ENCODE data around the gene CELF1. TPM values are rescaled to one million over a fixed set of nuclear protein-coding genes. Genes with fewer than 3 reads are reported as not detected.

CELF1 gene
- total and polyA plus RNA-seq, 2 donors (not counting 1 experiment from before 2014, with no cell fraction given): 52.0 to 153 TPM

DNA sequence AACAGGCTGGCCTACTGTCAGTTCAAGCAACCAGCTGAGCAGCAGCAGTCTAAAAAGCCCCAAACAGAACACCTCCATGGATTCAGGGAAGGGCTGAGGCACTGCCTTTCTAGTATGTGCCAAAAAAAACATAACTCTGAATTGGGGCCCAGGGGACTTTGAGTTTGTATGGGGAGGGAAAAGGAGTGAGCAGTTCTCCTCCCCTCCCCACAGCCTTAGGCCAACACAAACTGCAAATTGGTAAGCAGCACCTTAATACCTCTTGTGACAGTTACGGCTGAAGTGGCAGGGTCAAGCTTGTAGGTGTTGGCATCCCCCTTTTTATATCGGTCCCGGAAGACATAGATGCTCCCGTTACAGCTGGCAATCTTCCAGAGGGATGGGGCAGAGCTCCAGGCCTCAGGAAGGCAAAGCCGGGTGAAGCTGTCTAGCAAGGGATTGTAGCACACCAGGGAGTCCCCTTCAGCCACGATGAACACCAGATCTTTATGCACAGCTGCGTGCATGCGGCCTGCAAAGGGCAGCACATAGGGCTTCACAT lies 19.9 kb upstream of the CELF1 start:
- CTCF ChIA-PET: no interaction called here
- Histone ChIP-seq H3K27ac (ENCODE audit: low read length in 2 of 2) (no peak overlapping the region), H3K79me2 (ENCODE audit: control insufficient read depth, insufficient read depth, low read length) (peaks cover 53% of the 10 kb centered on the region), H3K4me3 (ENCODE audit: control extremely low read depth in 1 of 5, extremely low read depth in 1 of 5, insufficient read depth in 1 of 5, low read depth in 2 of 5, low read length in 4 of 5) (no peak overlapping the region), H4K20me1 (ENCODE audit: control insufficient read depth, insufficient read depth, low read length, poor library complexity, severe bottlenecking) (peaks cover 2% of the 10 kb centered on the region), H2AFZ (ENCODE audit: insufficient read depth, low read depth, low read length, poor library complexity, severe bottlenecking) (no peak overlapping the region), H3K4me1 (ENCODE audit: control insufficient read depth in 2 of 2, insufficient read depth in 2 of 2, low read length in 2 of 2) (peaks cover 7% of the 10 kb centered on the region in 2 donors), H3K9me3 (ENCODE audit: control extremely low read depth in 1 of 3, control insufficient read depth in 2 of 3, insufficient read depth in 1 of 3, low read length in 2 of 3) (no peaks in the 10 kb centered on the region), H3K4me2 (replicated peaks; ENCODE audit: low read depth, low read length, poor library complexity, severe bottlenecking) (no peak overlapping the region), H3K36me3 (replicated peaks in 1 of 2; ENCODE audit: control extremely low read depth in 1 of 2, control insufficient read depth in 1 of 2, extremely low read depth in 1 of 2, insufficient read depth in 2 of 2, low read length in 1 of 2) (peaks cover 0 to 59% of the 10 kb centered on the region in 2 experiments), H3K9ac (ENCODE audit: low read length) (no peak overlapping the region), H3K27me3 (replicated peaks in 1 of 4; ENCODE audit: control extremely low read depth in 1 of 4, control insufficient read depth in 3 of 4, insufficient read depth in 4 of 4, low read length in 3 of 4) (no peaks in the 10 kb centered on the region)
- DNase-seq: no peak
- H3K9me3 Mint-ChIP-seq (ENCODE audit: insufficient read depth): no peaks in the 10 kb centered on the region
- peaks cover 12% of the 10 kb centered on the region for H3K4me1 Mint-ChIP-seq
- intact Hi-C loops (cut with micrococcal nuclease): no loop called here
- TF ChIP-seq CTCF (IDR thresholded peaks at IDR 0.05) (no peak), EZH2 (IDR thresholded peaks at IDR 0.05; ENCODE audit: borderline replicate concordance, insufficient read depth, low read depth, low read length, poor library complexity, severe bottlenecking) (no peak)
- POLR2A ChIA-PET: no interaction called here
- no peak overlapping the region for H3K4me3 Mint-ChIP-seq
- no peaks in the 10 kb centered on the region for H3K27me3 Mint-ChIP-seq
- WGBS (ENCODE audit: insufficient coverage): 92% methylated on average over 8 of the region's 8 CpGs
- no peak for ATAC-seq (ENCODE audit: low read depth)
- no peak overlapping the region for H3K27ac Mint-ChIP-seq

DNA sequence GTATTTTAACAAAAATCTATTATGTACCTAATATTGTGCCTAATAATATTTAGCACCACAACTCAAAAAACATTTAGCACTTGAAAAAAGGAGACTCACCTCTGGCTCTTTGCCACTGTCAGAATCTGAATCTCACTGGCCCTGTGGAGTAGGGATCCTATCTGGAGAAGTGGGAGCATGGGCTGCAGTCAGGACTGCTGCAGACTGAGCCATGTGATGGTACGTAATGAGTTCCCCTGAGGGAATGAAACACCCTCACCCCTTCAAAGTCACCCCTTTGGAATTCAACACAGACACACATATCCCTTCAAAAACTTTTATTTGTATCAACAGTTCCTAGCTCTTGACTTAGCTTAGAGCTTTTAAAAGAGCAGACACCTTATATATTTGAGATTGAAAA lies 19.0 kb upstream of the CELF1 start:
- CTCF ChIA-PET: no interaction called here

More for the DNA sequence above, 19.0 kb upstream of the CELF1 start:
- H3K27ac Mint-ChIP-seq: no peak overlapping the region
- intact Hi-C loops (cut with micrococcal nuclease): no loop called here
- no peaks in the 10 kb centered on the region for H3K27me3 Mint-ChIP-seq
- Histone ChIP-seq H3K79me2 (ENCODE audit: control insufficient read depth, insufficient read depth, low read length) (peaks cover 52% of the 10 kb centered on the region), H3K9ac (ENCODE audit: low read length) (no peak overlapping the region), H3K4me3 (ENCODE audit: control extremely low read depth in 1 of 5, extremely low read depth in 1 of 5, insufficient read depth in 1 of 5, low read depth in 2 of 5, low read length in 4 of 5) (no peak overlapping the region), H2AFZ (ENCODE audit: insufficient read depth, low read depth, low read length, poor library complexity, severe bottlenecking) (no peak overlapping the region), H3K36me3 (replicated peaks in 1 of 2; ENCODE audit: control extremely low read depth in 1 of 2, control insufficient read depth in 1 of 2, extremely low read depth in 1 of 2, insufficient read depth in 2 of 2, low read length in 1 of 2) (peaks cover 0 to 55% of the 10 kb centered on the region in 2 experiments), H3K4me1 (ENCODE audit: control insufficient read depth in 2 of 2, insufficient read depth in 2 of 2, low read length in 2 of 2) (no peaks in the 10 kb centered on the region), H4K20me1 (ENCODE audit: control insufficient read depth, insufficient read depth, low read length, poor library complexity, severe bottlenecking) (no peaks in the 10 kb centered on the region), H3K9me3 (ENCODE audit: control extremely low read depth in 1 of 3, control insufficient read depth in 2 of 3, insufficient read depth in 1 of 3, low read length in 2 of 3) (no peaks in the 10 kb centered on the region), H3K4me2 (replicated peaks; ENCODE audit: low read depth, low read length, poor library complexity, severe bottlenecking) (no peak overlapping the region), H3K27me3 (replicated peaks in 1 of 4; ENCODE audit: control extremely low read depth in 1 of 4, control insufficient read depth in 3 of 4, insufficient read depth in 4 of 4, low read length in 3 of 4) (no peaks in the 10 kb centered on the region), H3K27ac (ENCODE audit: low read length in 2 of 2) (no peak overlapping the region)
- no peak for DNase-seq
- 100% methylated on average over 1 of the region's 1 CpG for WGBS (ENCODE audit: insufficient coverage)
- H3K4me3 Mint-ChIP-seq: no peak overlapping the region
- H3K9me3 Mint-ChIP-seq (ENCODE audit: insufficient read depth): no peaks in the 10 kb centered on the region
- POLR2A ChIA-PET: no interaction called here
- no peak for TF ChIP-seq EZH2 (IDR thresholded peaks at IDR 0.05; ENCODE audit: borderline replicate concordance, insufficient read depth, low read depth, low read length, poor library complexity, severe bottlenecking)
- TF ChIP-seq CTCF (IDR thresholded peaks at IDR 0.05): no peak
- ATAC-seq (ENCODE audit: low read depth): no peak
- peaks cover 5% of the 10 kb centered on the region for H3K4me1 Mint-ChIP-seq
